Ramos (cell line): ENCODE results near the gene MFF.

Source experiments
- in situ Hi-C: fragments of 300-500 bp; cut with MboI; formaldehyde crosslinking; loops from one replicate; pipeline ENCODE4 v1.14.3; 2022; ENCODE audit warnings: low sequenced_read_pairs; ENCODE audit not compliant: unreplicated experiment

MFF gene

GRCh38 chr2:227402959-227403358 is 77.9 kb downstream of the MFF start:
- in situ Hi-C loops: no loop called here

- in situ Hi-C loops: no loop called here
Observed at GRCh38 chr2:227404585-227405271, 79.7 kb downstream of the MFF start.

- in situ Hi-C loops: no loop called here
Observed at GRCh38 chr2:227406177-227407031, 81.4 kb downstream of the MFF start.
